DMS114 treated with DMSO at 0.1 percent for 48 hours (cell line): ENCODE data around the gene STAT5B.
"Not testable (repeated sequence)": the region's sequence is repeated elsewhere in the genome, so short reads cannot be mapped to it uniquely, and the experiment has no call there.

Experiments
- DNase-seq: peaks from one replicate; lab custom pipeline; 2025; ENCODE audit not compliant: unreplicated experiment; lab: John Stamatoyannopoulos, UW

The STAT5B gene

GRCh38 chr17:42239576-42239975 is 36.6 kb downstream of the STAT5B start:
- DNase-seq: not testable (repeated sequence)

- no peak for DNase-seq
These were observed 39.4 kb downstream of the STAT5B start for GRCh38 chr17:42236760-42237159.

- no peak for DNase-seq
These were observed 42.2 kb downstream of the STAT5B start for GRCh38 chr17:42233994-42234393.

- no peak for DNase-seq
These were observed 43.0 kb downstream of the STAT5B start for GRCh38 chr17:42233156-42233555.

- no peak for DNase-seq
These were observed 46.0 kb downstream of the STAT5B start for GRCh38 chr17:42230225-42230624.

GRCh38 chr17:42227849-42228700 is 48.1 kb downstream of the STAT5B start:
- DNase-seq: no peak

- DNase-seq: no peak
These were observed 50.5 kb downstream of the STAT5B start for GRCh38 chr17:42225646-42226045.

- no peak for DNase-seq
These were observed 51.5 kb downstream of the STAT5B start for GRCh38 chr17:42224651-42225050.

GRCh38 chr17:42221886-42222745 is 54.1 kb downstream of the STAT5B start:
- DNase-seq: peak; percentile 20

- not testable (repeated sequence) for DNase-seq
These were observed 56.9 kb downstream of the STAT5B start for GRCh38 chr17:42219280-42219679.

GRCh38 chr17:42214156-42214555 is 62.0 kb downstream of the STAT5B start:
- no peak for DNase-seq

- DNase-seq: no peak
These were observed 63.8 kb downstream of the STAT5B start for GRCh38 chr17:42212382-42212781.

- DNase-seq: not testable (repeated sequence)
These were observed 64.3 kb downstream of the STAT5B start for GRCh38 chr17:42211921-42212341.

- DNase-seq: no peak
These were observed 66.1 kb downstream of the STAT5B start for GRCh38 chr17:42210046-42210445.

- not testable (repeated sequence) for DNase-seq
These were observed 70.0 kb downstream of the STAT5B start for GRCh38 chr17:42206153-42206612.

- DNase-seq: no peak
These were observed 72.8 kb downstream of the STAT5B start for GRCh38 chr17:42203354-42203753.

- DNase-seq: no peak
These were observed 73.5 kb downstream of the STAT5B start for GRCh38 chr17:42202696-42203095.

- no peak for DNase-seq
These were observed 74.0 kb downstream of the STAT5B start for GRCh38 chr17:42202159-42202558.

- DNase-seq: no peak
These were observed 74.8 kb downstream of the STAT5B start for GRCh38 chr17:42201458-42201772.

- DNase-seq: no peak
These were observed 75.3 kb downstream of the STAT5B start for GRCh38 chr17:42200706-42201457.

GRCh38 chr17:42199416-42200011 is 76.7 kb downstream of the STAT5B start:
- no peak for DNase-seq
